Measurements from ENCODE around the gene DNAJC4.

- TF ChIP-seq CTCF (IDR thresholded peaks at IDR 0.05): no peak
- TF ChIP-seq POLR2A (IDR thresholded peaks at IDR 0.05): no peak
- no peak for TF ChIP-seq EP300 (IDR thresholded peaks at IDR 0.05)
Measured at GRCh38 chr11:64258356-64258755, 28.0 kb downstream of the DNAJC4 start.

Data from ovary (tissue), 3 donors.